HL-60 (cell line): ENCODE results near the gene MEOX1.

Experiments used
- DNase-seq, 2 experiments: peaks; one replicate each; pipeline ENCODE4 v3.0.0-alpha.2; 2010 to 2020; ENCODE audit warnings: low read depth in 1 of 2, low spot score in 1 of 2
- H3K27ac ChIP-seq: fragments of 250-450 bp; sonication (Bioruptor Pico); replicated peaks from 2 replicates; pipeline ENCODE4 v1.5.1; 2020; ENCODE audit warnings: mild to moderate bottlenecking, moderate library complexity
- H3K27me3 ChIP-seq: fragments of 250-450 bp; sonication (Bioruptor Pico); 2 replicates; pipeline ENCODE4 v1.5.1; 2021; ENCODE audit warnings: mild to moderate bottlenecking, moderate library complexity; ENCODE audit not compliant: insufficient read depth, poor library complexity, severe bottlenecking
- H3K4me3 ChIP-seq: replicated peaks from 2 replicates; pipeline ENCODE4 v1.5.1; 2011; ENCODE audit warnings: mild to moderate bottlenecking, control low read depth, low read length; ENCODE audit not compliant: insufficient read depth
- CTCF ChIP-seq: IDR thresholded peaks from one replicate; pipeline ENCODE4 v1.5.1; 2011; ENCODE audit warnings: low read length, control low read depth, inconsistent platforms; ENCODE audit not compliant: insufficient read depth
- GABPA ChIP-seq: IDR thresholded peaks from 2 replicates; pipeline ENCODE4 v1.6.1; 2012; ENCODE audit warnings: low read depth
- POLR2AphosphoS5 ChIP-seq: IDR thresholded peaks from 2 replicates; pipeline ENCODE4 v1.6.1; 2012; ENCODE audit warnings: low read depth
- REST ChIP-seq: IDR thresholded peaks from 2 replicates; pipeline ENCODE4 v1.6.1; 2012; ENCODE audit warnings: low read depth; ENCODE audit not compliant: insufficient replicate concordance
- SPI1 ChIP-seq: IDR thresholded peaks from 2 replicates; pipeline ENCODE4 v1.6.1; 2012; ENCODE audit warnings: low read depth, mild to moderate bottlenecking, borderline replicate concordance

Gene MEOX1

GRCh38 chr17:43632221-43632620 is 29.5 kb downstream of the MEOX1 start:
- no peaks in the 10 kb centered on the region for H3K27me3 ChIP-seq
- no peak for DNase-seq
- H3K4me3 ChIP-seq = no peak overlapping the region
- H3K27ac ChIP-seq = no peak overlapping the region
- no peak for TF ChIP-seq CTCF
- no peak for TF ChIP-seq REST
- no peak for TF ChIP-seq SPI1
- TF ChIP-seq GABPA = no peak
- TF ChIP-seq POLR2AphosphoS5 = no peak

GRCh38 chr17:43631429-43631828 is 30.3 kb downstream of the MEOX1 start:
- no peaks in the 10 kb centered on the region for H3K27me3 ChIP-seq
- H3K4me3 ChIP-seq = no peak overlapping the region
- H3K27ac ChIP-seq = no peak overlapping the region
- TF ChIP-seq REST = no peak
- TF ChIP-seq GABPA = no peak
- TF ChIP-seq SPI1 = no peak
- no peak for TF ChIP-seq POLR2AphosphoS5
- TF ChIP-seq CTCF = no peak
- DNase-seq = no peak

- Histone ChIP-seq H3K4me3 (no peak overlapping the region), H3K27me3 (no peaks in the 10 kb centered on the region), H3K27ac (no peak overlapping the region)
- TF ChIP-seq POLR2AphosphoS5 (no peak), GABPA (no peak), SPI1 (no peak)
- DNase-seq = no peak
Observed at GRCh38 chr17:43628089-43628650, 33.6 kb downstream of the MEOX1 start.

- no peaks in the 10 kb centered on the region for H3K27me3 ChIP-seq
- H3K4me3 ChIP-seq = no peak overlapping the region
- DNase-seq = no peak
- TF ChIP-seq GABPA (no peak), REST (no peak), CTCF (no peak), SPI1 (no peak), POLR2AphosphoS5 (no peak)
- H3K27ac ChIP-seq = no peak overlapping the region
Observed at GRCh38 chr17:43627653-43628052, 34.1 kb downstream of the MEOX1 start.
